RWPE2 (cell line): ENCODE data around the gene CDCA5.

Source experiments
- ATAC-seq: fragments of 200-7000 bp; cut with Tn5 transposase; 3 replicates; pipeline ENCODE4 v1.9.1; 2021; ENCODE audit warnings: low read depth
- DNase-seq: peaks from one replicate; pipeline ENCODE4 v3.0.0-alpha.2; 2020; ENCODE audit warnings: low spot score
- H3K27ac ChIP-seq: fragments of 450-650 bp; 2 replicates; pipeline ENCODE4 v1.5.1; 2017; ENCODE audit warnings: mild to moderate bottlenecking; ENCODE audit not compliant: poor library complexity, severe bottlenecking
- H3K27me3 ChIP-seq: fragments of 250-450 bp; sonication (Bioruptor Pico); 2 replicates; pipeline ENCODE4 v1.5.1; 2021; ENCODE audit warnings: mild to moderate bottlenecking, moderate library complexity; ENCODE audit not compliant: insufficient read depth, poor library complexity, severe bottlenecking
- H3K36me3 ChIP-seq: fragments of 250-450 bp; sonication (Bioruptor Pico); 2 replicates; pipeline ENCODE4 v1.5.1; 2020; ENCODE audit warnings: low read depth, mild to moderate bottlenecking, moderate library complexity
- H3K4me1 ChIP-seq: fragments of 250-450 bp; sonication (Bioruptor Pico); 2 replicates; pipeline ENCODE4 v1.5.1; 2021; ENCODE audit warnings: mild to moderate bottlenecking, moderate library complexity; ENCODE audit not compliant: insufficient read depth, poor library complexity, severe bottlenecking
- H3K4me3 ChIP-seq: fragments of 250-450 bp; sonication (Bioruptor Pico); 2 replicates; pipeline ENCODE4 v1.5.1; 2021; ENCODE audit warnings: mild to moderate bottlenecking, moderate library complexity; ENCODE audit not compliant: severe bottlenecking
- H3K9me3 ChIP-seq: fragments of 250-450 bp; sonication (Bioruptor Pico); 2 replicates; pipeline ENCODE4 v1.5.1; 2021; ENCODE audit warnings: mild to moderate bottlenecking, moderate library complexity; ENCODE audit not compliant: severe bottlenecking
- TF ChIP-seq, protein P1 (sequence below): fragments of 450-650 bp; IDR thresholded peaks from one replicate; pipeline ENCODE4 v1.5.1; 2017; ENCODE audit warnings: mild to moderate bottlenecking, moderate library complexity; ENCODE audit not compliant: poor library complexity, severe bottlenecking

Gene CDCA5

DNA sequence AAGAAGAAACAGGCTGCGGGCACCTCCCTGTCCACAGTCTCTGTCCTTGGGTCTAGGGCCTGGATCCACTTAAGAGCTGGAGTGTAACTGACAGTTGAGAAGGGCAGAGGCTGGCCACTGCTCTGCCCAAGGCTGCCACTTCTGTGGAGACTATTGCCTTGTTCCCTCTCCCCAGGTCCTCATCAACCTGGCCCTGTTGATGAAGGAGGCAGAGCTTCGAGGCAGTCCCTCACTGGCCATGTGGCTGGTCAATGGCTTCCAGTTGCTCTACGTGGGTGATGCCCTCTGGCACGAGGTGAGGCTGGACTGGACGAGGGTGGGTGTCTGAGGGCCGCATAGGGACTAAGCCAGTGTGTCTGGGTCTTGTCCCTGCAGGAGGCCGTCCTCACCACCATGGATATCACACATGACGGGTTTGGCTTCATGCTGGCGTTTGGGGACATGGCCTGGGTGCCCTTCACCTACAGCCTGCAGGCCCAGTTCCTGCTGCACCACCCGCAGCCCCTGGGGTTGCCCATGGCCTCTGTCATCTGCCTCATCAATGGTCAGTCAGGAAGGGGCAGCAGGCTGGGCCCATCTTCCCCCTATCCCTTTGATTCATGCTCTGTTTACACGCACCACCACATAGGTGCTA lies 30.8 kb upstream of the CDCA5 start:
- ATAC-seq (no peak), DNase-seq (no peak)
- H3K4me3 ChIP-seq, result no peak overlapping the region
- H3K27ac ChIP-seq, result no peak overlapping the region
- no peaks in the 10 kb centered on the region for H3K27me3 ChIP-seq
- TF ChIP-seq, protein P1, sequence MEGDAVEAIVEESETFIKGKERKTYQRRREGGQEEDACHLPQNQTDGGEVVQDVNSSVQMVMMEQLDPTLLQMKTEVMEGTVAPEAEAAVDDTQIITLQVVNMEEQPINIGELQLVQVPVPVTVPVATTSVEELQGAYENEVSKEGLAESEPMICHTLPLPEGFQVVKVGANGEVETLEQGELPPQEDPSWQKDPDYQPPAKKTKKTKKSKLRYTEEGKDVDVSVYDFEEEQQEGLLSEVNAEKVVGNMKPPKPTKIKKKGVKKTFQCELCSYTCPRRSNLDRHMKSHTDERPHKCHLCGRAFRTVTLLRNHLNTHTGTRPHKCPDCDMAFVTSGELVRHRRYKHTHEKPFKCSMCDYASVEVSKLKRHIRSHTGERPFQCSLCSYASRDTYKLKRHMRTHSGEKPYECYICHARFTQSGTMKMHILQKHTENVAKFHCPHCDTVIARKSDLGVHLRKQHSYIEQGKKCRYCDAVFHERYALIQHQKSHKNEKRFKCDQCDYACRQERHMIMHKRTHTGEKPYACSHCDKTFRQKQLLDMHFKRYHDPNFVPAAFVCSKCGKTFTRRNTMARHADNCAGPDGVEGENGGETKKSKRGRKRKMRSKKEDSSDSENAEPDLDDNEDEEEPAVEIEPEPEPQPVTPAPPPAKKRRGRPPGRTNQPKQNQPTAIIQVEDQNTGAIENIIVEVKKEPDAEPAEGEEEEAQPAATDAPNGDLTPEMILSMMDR, result no peak
- no peaks in the 10 kb centered on the region for H3K9me3 ChIP-seq
- H3K4me1 ChIP-seq, result peaks cover 10% of the 10 kb centered on the region
- peaks cover 28% of the 10 kb centered on the region for H3K36me3 ChIP-seq

DNA sequence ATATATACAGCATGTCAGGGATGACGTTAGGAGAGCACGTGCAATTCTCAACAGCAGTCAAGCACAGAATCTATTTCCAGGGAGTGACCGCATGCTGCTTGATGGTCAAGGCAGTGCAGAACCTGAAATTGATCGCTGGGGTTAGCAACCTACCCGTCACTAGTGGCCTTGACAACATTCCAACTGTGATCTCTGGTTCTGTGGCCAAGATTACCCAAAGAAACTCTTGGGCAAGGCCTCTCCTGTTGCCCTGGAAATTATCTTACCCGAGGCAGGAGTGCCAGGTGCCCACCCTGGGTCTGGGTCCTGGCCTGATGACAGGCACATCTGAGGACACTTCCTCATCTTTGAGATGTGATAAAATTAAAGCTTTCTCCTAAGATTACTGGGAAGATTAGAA lies 30.0 kb upstream of the CDCA5 start:
- H3K9me3 ChIP-seq, result no peaks in the 10 kb centered on the region
- no peak overlapping the region for H3K4me3 ChIP-seq
- ATAC-seq (no peak), DNase-seq (no peak)
- peaks cover 10% of the 10 kb centered on the region for H3K4me1 ChIP-seq
- H3K27me3 ChIP-seq, result no peaks in the 10 kb centered on the region
- no peak overlapping the region for H3K27ac ChIP-seq
- TF ChIP-seq, protein P1, result no peak
- H3K36me3 ChIP-seq, result peaks cover 20% of the 10 kb centered on the region

DNA sequence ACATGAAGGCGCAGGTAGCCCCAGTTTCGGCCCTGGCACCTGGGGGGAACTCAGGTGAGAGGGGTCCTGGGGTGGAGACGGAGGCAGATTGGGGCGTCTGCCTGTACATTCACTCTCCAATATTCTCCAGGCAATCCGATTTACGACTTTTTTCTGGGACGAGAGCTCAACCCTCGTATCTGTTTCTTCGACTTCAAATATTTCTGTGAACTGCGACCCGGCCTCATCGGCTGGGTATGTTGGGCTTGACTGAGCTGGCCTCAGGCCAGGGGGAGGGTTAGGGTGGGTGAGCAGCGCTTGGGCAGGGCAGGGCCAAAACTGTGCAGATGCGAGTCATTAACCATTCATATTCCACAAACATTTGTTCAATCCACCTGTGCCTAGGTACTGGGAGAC lies 29.5 kb upstream of the CDCA5 start:
- TF ChIP-seq, protein P1, result no peak
- Histone ChIP-seq H3K4me1 (peaks cover 10% of the 10 kb centered on the region), H3K27ac (peak overlapping the region; percentile 45), H3K27me3 (no peaks in the 10 kb centered on the region), H3K9me3 (no peaks in the 10 kb centered on the region), H3K4me3 (peak overlapping the region; percentile 39), H3K36me3 (peaks cover 15% of the 10 kb centered on the region)
- DNase-seq (no peak), ATAC-seq (no peak)

DNA sequence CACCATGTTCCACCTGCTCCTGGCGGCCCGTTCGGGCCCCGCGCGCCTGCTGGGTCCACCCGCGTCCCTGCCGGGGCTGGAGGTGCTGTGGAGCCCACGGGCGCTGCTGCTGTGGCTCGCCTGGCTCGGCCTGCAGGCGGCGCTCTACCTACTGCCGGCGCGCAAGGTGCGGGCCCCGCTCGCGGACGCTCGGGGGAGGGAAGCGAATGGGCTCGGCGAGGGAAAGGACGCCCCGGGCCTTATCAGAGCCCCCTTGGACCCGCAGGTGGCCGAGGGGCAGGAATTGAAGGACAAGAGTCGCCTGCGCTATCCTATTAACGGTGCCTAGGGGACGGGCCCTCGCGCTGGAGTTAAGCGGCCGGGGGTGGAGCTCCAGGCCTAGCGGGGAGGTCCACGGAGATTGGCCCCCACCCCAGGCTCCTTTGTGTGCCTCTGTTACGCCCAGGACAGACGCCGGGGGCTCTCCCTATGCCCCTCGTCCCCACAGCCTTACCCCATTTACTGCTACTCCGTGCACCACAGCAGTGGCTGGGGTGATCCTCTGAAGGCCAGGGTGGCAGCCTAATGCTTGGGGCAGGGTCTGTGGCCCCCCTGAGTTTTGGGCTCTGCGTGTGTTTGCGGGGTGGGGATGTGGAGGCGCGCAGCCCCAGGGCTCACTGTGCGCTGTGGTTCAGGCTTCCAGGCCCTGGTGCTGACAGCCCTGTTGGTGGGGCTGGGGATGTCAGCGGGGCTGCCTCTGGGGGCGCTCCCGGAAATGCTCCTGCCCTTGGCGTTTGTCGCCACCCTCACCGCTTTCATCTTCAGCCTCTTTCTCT lies 28.9 kb upstream of the CDCA5 start:
- DNase-seq, result peak; percentile 60
- H3K4me1 ChIP-seq, result peaks cover 10% of the 10 kb centered on the region
- H3K27me3 ChIP-seq, result no peaks in the 10 kb centered on the region
- H3K4me3 ChIP-seq, result peak overlapping the region; percentile 39
- H3K9me3 ChIP-seq, result no peaks in the 10 kb centered on the region
- ATAC-seq, result peak; percentile 5
- peaks cover 10% of the 10 kb centered on the region; the same call in 1 of the 2 replicates for H3K36me3 ChIP-seq
- TF ChIP-seq, protein P1, result peak; percentile 90
- H3K27ac ChIP-seq, result peak overlapping the region; percentile 45
